ENCODE measurements around the gene CD2AP.

The CD2AP gene

GRCh38 chr6:47481806-47482205 lies 4.2 kb downstream of the CD2AP start:
- TF ChIP-seq EZH2phosphoT487 (IDR thresholded peaks at IDR 0.05; ENCODE audit: low read length) (no peak), EZH2 (optimal IDR thresholded peaks at IDR 0.05; ENCODE audit: low read depth, low read length) (no peak), CTCF (IDR thresholded peaks at IDR 0.05; ENCODE audit: low read length) (no peak)
- H3K27me3 ChIP-seq (replicated peaks; ENCODE audit: insufficient read depth, low read length) = no peaks in the 10 kb centered on the region
- H3K4me2 ChIP-seq (ENCODE audit: low read depth, low read length) = no peak overlapping the region
- H3K4me3 ChIP-seq (ENCODE audit: low read length) = no peak overlapping the region
- no peaks in the 10 kb centered on the region for H3K9me3 ChIP-seq (replicated peaks; ENCODE audit: insufficient read depth, low read length)
- peaks cover 16% of the 10 kb centered on the region; the same call in 1 of the 2 replicates for H3K4me1 ChIP-seq (ENCODE audit: low read length)
- H3F3A ChIP-seq (ENCODE audit: insufficient read depth, low read length) = peaks cover 12% of the 10 kb centered on the region; the same call in 1 of the 2 replicates
- H2AFZ ChIP-seq (ENCODE audit: low read length) = no peak overlapping the region
- H3K79me2 ChIP-seq (ENCODE audit: low read length) = peaks cover 84% of the 10 kb centered on the region
- H4K20me1 ChIP-seq (ENCODE audit: insufficient read depth, low read length) = peaks cover 11% of the 10 kb centered on the region; the same call in 1 of the 2 replicates
- H3K9ac ChIP-seq (ENCODE audit: low read length) = no peak overlapping the region
- no peak overlapping the region for H3K27ac ChIP-seq (ENCODE audit: low read length)
- no peak for DNase-seq
- H3K9me2 ChIP-seq (replicated peaks; ENCODE audit: insufficient read depth, low read length) = no peaks in the 10 kb centered on the region
- H3K36me3 ChIP-seq (replicated peaks; ENCODE audit: insufficient read depth, low read length) = no peaks in the 10 kb centered on the region; the same call in 1 of the 2 replicates

DNA sequence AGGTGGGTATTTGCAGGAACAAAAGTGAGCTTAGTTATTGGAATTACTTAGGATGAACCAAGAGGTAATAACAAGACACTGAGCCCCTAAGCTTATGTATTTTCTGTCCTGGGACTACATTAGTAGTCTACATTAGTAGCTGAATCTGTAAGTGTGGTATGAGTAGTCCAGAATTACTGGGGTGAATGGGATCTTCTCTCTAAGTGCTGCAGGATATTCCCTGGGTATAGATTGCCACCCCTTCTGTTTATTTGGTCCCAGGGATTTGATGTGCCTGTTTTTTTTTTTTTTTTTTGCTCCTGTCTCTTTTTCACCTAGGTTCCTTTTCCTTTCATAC lies 5.9 kb downstream of the CD2AP start:
- Histone ChIP-seq H3F3A (ENCODE audit: insufficient read depth, low read length) (peaks cover 5% of the 10 kb centered on the region; the same call in 1 of the 2 replicates), H3K9me3 (replicated peaks; ENCODE audit: insufficient read depth, low read length) (no peaks in the 10 kb centered on the region), H3K9ac (ENCODE audit: low read length) (no peak overlapping the region), H2AFZ (ENCODE audit: low read length) (no peak overlapping the region), H3K9me2 (replicated peaks; ENCODE audit: insufficient read depth, low read length) (no peaks in the 10 kb centered on the region), H3K4me3 (ENCODE audit: low read length) (no peak overlapping the region), H3K4me1 (ENCODE audit: low read length) (peaks cover 15% of the 10 kb centered on the region; the same call in 1 of the 2 replicates), H3K4me2 (ENCODE audit: low read depth, low read length) (no peak overlapping the region), H3K79me2 (ENCODE audit: low read length) (peaks cover 99% of the 10 kb centered on the region), H4K20me1 (ENCODE audit: insufficient read depth, low read length) (peaks cover 11% of the 10 kb centered on the region; the same call in 1 of the 2 replicates), H3K36me3 (replicated peaks; ENCODE audit: insufficient read depth, low read length) (no peaks in the 10 kb centered on the region; the same call in 1 of the 2 replicates), H3K27ac (ENCODE audit: low read length) (no peak overlapping the region), H3K27me3 (replicated peaks; ENCODE audit: insufficient read depth, low read length) (no peaks in the 10 kb centered on the region)
- TF ChIP-seq CTCF (IDR thresholded peaks at IDR 0.05; ENCODE audit: low read length) (no peak), EZH2 (optimal IDR thresholded peaks at IDR 0.05; ENCODE audit: low read depth, low read length) (no peak), EZH2phosphoT487 (IDR thresholded peaks at IDR 0.05; ENCODE audit: low read length) (no peak)
- DNase-seq = no peak

- Histone ChIP-seq H3K9me3 (replicated peaks; ENCODE audit: insufficient read depth, low read length) (no peaks in the 10 kb centered on the region), H3K4me2 (ENCODE audit: low read depth, low read length) (no peak overlapping the region), H4K20me1 (ENCODE audit: insufficient read depth, low read length) (peaks cover 11% of the 10 kb centered on the region; the same call in 1 of the 2 replicates), H3K27ac (ENCODE audit: low read length) (no peak overlapping the region), H3K36me3 (replicated peaks; ENCODE audit: insufficient read depth, low read length) (no peaks in the 10 kb centered on the region; the same call in 1 of the 2 replicates), H3K9ac (ENCODE audit: low read length) (no peak overlapping the region), H3K4me3 (ENCODE audit: low read length) (no peak overlapping the region), H2AFZ (ENCODE audit: low read length) (no peak overlapping the region), H3K79me2 (ENCODE audit: low read length) (peaks cover 99% of the 10 kb centered on the region), H3F3A (ENCODE audit: insufficient read depth, low read length) (peaks cover under 1% of the 10 kb centered on the region; the same call in 1 of the 2 replicates), H3K27me3 (replicated peaks; ENCODE audit: insufficient read depth, low read length) (no peaks in the 10 kb centered on the region), H3K4me1 (ENCODE audit: low read length) (peaks cover 15% of the 10 kb centered on the region; the same call in 1 of the 2 replicates), H3K9me2 (replicated peaks; ENCODE audit: insufficient read depth, low read length) (no peaks in the 10 kb centered on the region)
- TF ChIP-seq CTCF (IDR thresholded peaks at IDR 0.05; ENCODE audit: low read length) (no peak), EZH2phosphoT487 (IDR thresholded peaks at IDR 0.05; ENCODE audit: low read length) (no peak), EZH2 (optimal IDR thresholded peaks at IDR 0.05; ENCODE audit: low read depth, low read length) (no peak)
- no peak for DNase-seq
Measured at GRCh38 chr6:47483853-47484546, 6.4 kb downstream of the CD2AP start.
